Measurements from ENCODE around the gene PIEZO2. TPM values are rescaled to one million over a fixed set of nuclear protein-coding genes. Genes with fewer than 3 reads are reported as not detected.

Gene PIEZO2
- total RNA-seq, 2 experiments from 2014 or later = not detected

DNA sequence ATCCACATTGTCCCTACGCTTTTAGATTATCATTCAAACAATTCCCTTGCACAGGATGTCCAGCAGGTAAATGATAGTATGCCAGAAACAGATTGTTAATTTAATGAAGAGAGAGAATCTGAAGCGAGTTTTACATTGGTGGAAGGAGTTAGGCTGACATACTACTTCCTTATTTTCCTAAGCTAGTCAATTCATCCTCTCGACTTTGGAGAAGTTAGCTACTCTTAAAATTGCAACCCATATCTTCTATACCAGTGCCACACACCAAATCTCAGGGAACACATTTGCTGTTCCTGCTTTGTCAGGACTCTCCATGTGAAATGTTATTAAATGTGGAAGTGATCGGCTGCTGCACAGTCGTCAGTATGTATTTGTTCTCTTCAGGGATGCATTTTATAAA is 374.3 kb downstream of the PIEZO2 start:
- no peaks in the 10 kb centered on the region for H3K9me3 Mint-ChIP-seq
- CTCF ChIA-PET = no interaction called here
- POLR2A ChIA-PET = no interaction called here

DNA sequence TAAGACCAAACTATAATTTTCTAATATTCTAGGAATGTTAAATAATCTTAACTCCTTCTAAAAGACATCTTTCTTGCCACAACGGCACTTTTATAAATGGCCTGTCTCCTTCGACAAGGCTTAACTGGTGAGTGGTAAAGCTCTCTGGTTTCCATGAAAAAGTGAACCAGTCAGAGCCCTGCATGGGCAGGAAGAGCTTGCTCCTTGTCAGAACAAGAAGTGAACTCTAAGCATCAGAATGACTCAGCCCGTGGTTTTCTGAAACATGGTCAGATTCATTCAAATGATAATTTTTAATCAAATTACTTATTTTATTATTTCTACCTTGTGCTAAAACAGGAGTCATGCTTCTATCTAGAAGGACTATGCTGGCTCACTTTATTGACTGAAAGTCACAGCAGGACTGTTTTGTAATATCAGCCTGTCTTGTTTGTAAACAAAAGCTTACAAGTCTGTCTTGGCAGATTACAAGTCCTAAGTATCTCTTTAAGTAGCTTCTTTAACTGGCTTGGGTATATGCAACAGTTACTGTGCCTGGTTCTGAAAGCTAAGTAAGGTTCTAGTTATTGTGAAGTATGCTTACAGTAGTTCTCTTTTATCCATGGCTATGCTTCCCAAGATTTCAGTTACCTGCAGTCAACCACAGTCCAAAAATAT is 378.2 kb downstream of the PIEZO2 start:
- ChIA-PET CTCF (interaction anchor here (0.5 kb wide), 1 partner anchor 761 kb away, joined by 3 read pairs; no protein-coding TSS in a partner anchor), POLR2A (interaction anchor here (0.5 kb wide), 1 partner anchor 68 kb away, joined by 3 read pairs; no protein-coding TSS in a partner anchor)
- Mint-ChIP-seq H3K4me3 (no peak overlapping the region), H3K4me1 (no peaks in the 10 kb centered on the region), H3K27ac (no peak overlapping the region), H3K36me3 (ENCODE audit: low read depth) (no peaks in the 10 kb centered on the region), H3K27me3 (peaks cover 35% of the 10 kb centered on the region), H3K9me3 (no peaks in the 10 kb centered on the region)
- no peak for DNase-seq

More for the DNA sequence above, 374.3 kb downstream of the PIEZO2 start:
- H3K27me3 Mint-ChIP-seq = peaks cover 37% of the 10 kb centered on the region
- no peak overlapping the region for H3K4me3 Mint-ChIP-seq
- no peak for DNase-seq
- H3K4me1 Mint-ChIP-seq = no peaks in the 10 kb centered on the region
- H3K36me3 Mint-ChIP-seq (ENCODE audit: low read depth) = no peaks in the 10 kb centered on the region
- H3K27ac Mint-ChIP-seq = no peak overlapping the region

DNA sequence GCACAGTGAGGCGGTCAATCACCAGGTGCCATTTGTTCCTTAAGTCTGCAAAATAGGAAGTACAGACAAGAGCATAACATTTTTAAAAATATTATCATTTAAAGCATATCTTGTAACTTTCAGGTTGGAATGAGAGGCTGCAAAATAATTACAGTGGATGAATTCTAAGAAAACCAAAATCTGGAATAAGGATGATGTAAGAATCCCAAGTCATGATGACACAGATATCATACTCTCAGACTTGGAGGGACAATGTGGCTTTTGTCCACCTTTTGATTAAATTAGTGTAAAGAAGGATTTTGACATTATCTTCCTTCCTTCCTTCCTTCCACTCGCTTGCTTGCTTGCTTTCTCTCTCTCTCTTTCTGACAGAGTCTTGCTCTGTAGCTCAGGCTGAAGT is 379.1 kb downstream of the PIEZO2 start:
- no peak overlapping the region for H3K27ac Mint-ChIP-seq
- POLR2A ChIA-PET = no interaction called here
- H3K36me3 Mint-ChIP-seq (ENCODE audit: low read depth) = no peaks in the 10 kb centered on the region
- H3K27me3 Mint-ChIP-seq = peaks cover 32% of the 10 kb centered on the region
- CTCF ChIA-PET = no interaction called here
- no peak for DNase-seq
- H3K9me3 Mint-ChIP-seq = no peaks in the 10 kb centered on the region
- no peaks in the 10 kb centered on the region for H3K4me1 Mint-ChIP-seq
- no peak overlapping the region for H3K4me3 Mint-ChIP-seq

DNA sequence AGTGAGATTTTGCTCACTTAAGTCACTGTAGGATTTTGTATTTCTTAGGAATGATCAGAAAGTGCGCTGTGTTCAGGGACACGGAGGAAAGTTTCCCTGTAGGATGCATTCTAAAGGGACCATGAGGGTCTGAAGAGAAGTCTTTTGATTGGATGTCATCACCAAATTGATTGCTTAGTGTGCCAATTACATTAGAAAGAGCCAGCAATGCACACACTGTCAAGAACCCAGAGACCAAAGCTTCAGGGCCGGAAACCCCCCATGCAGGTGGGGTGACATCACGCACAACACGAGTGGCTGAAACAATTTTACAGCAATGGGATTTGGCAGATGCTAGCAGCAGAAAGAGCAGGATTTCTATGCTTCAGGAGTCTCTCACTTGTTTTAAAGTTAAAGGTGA is 381.1 kb downstream of the PIEZO2 start:
- POLR2A ChIA-PET = no interaction called here
- no peak overlapping the region for H3K4me3 Mint-ChIP-seq
- no peaks in the 10 kb centered on the region for H3K9me3 Mint-ChIP-seq
- peaks cover 18% of the 10 kb centered on the region for H3K27me3 Mint-ChIP-seq
- H3K36me3 Mint-ChIP-seq (ENCODE audit: low read depth) = no peaks in the 10 kb centered on the region
- H3K27ac Mint-ChIP-seq = no peak overlapping the region
- DNase-seq = no peak
- CTCF ChIA-PET = interaction anchor here (1.4 kb wide), 1 partner anchor 17 kb away, joined by 5 read pairs; no protein-coding TSS in a partner anchor
- H3K4me1 Mint-ChIP-seq = no peaks in the 10 kb centered on the region

DNA sequence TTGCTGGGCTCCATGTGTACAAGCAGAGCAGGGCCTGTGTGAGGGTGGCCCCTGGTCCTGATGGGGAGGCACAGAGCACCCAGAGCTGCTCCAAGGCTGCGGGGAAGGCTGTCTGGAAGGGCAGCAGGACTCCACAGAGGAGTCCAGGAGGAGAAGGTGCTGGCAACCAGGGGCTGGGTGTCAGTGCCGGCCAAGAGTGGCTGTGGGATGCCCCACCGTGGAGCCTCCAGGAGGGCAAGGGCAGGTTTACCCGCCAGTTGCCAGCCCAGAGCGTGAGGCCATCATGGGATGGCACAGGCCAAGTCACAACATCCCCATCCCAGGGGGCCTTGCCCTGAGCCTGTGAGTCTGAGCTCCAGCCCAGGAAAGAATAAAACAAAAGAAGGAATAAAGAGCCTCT is 381.7 kb downstream of the PIEZO2 start:
- no peak overlapping the region for H3K27ac Mint-ChIP-seq
- no peak for DNase-seq
- CTCF ChIA-PET = no interaction called here
- no peaks in the 10 kb centered on the region for H3K4me1 Mint-ChIP-seq
- H3K36me3 Mint-ChIP-seq (ENCODE audit: low read depth) = no peaks in the 10 kb centered on the region
- no peak overlapping the region for H3K4me3 Mint-ChIP-seq
- H3K9me3 Mint-ChIP-seq = no peaks in the 10 kb centered on the region
- POLR2A ChIA-PET = no interaction called here
- peaks cover 16% of the 10 kb centered on the region for H3K27me3 Mint-ChIP-seq

DNA sequence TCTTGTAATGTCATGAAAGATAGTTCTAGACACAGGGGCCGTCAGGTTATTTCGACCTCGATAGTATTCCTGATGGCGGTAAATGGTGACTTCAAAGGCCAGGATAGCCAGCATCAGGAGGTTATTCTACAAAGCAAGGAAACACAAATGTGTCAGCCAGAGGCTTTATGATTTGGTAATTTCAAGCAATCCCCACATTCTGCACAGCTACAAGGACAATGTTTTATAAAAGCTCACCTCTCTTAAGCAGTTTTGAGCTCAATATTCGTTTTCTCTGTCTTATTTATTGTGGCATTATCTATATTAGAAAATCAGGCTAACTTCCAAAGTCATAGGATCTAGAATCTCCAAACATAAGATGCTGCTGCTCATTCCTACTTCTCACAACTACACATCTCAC is 388.4 kb downstream of the PIEZO2 start:
- CTCF ChIA-PET = no interaction called here
- Mint-ChIP-seq H3K36me3 (ENCODE audit: low read depth) (no peaks in the 10 kb centered on the region), H3K4me1 (no peaks in the 10 kb centered on the region), H3K27ac (no peak overlapping the region), H3K27me3 (no peaks in the 10 kb centered on the region), H3K9me3 (no peaks in the 10 kb centered on the region), H3K4me3 (no peak overlapping the region)
- POLR2A ChIA-PET = no interaction called here
- DNase-seq = no peak

DNA sequence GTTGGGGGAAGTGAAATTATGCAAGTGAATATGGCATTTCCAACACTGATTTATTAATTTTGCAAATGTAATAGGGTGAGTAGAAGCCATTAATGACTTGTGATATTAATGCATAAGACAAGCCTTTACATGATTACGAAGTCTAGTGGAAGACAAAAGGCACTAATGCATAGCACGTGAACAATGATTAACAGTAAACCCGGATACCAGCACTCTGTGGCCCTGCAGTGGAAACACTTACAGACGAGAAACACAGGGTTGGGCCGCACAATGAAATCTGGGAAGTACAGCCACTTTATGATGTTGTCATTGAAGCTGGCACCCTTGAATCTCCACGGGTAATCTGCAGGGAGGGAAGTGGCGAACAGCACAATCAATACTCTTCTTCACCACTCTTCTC is 390.1 kb downstream of the PIEZO2 start:
- Mint-ChIP-seq H3K36me3 (ENCODE audit: low read depth) (no peaks in the 10 kb centered on the region), H3K27me3 (no peaks in the 10 kb centered on the region), H3K4me1 (no peaks in the 10 kb centered on the region), H3K9me3 (no peaks in the 10 kb centered on the region), H3K4me3 (no peak overlapping the region), H3K27ac (no peak overlapping the region)
- ChIA-PET POLR2A (no interaction called here), CTCF (no interaction called here)
- DNase-seq = no peak

DNA sequence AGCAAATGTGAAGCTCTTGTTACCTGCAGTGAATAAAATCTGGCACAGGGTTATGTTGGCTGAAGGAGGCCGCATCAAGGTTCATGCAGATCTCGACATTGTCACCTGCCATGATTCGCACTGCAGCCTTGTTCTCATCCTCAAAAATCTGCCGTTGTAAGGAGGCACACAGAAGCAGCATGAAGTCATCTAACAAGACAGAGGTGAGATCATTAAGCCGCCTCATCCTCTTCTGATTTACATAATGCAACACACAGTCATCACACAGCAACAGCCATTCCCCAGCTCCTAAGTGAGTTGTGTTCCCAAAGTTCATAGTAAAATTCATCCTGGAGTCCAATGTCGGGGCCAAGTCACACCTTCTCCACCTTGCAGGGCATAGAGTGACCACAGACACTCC is 391.4 kb downstream of the PIEZO2 start:
- no peak for DNase-seq
- no peaks in the 10 kb centered on the region for H3K36me3 Mint-ChIP-seq (ENCODE audit: low read depth)
- ChIA-PET CTCF (interaction anchor here (1.5 kb wide), 1 partner anchor 93 kb away, joined by 5 read pairs; no protein-coding TSS in a partner anchor), POLR2A (no interaction called here)
- H3K4me1 Mint-ChIP-seq = no peaks in the 10 kb centered on the region
- no peaks in the 10 kb centered on the region for H3K9me3 Mint-ChIP-seq
- no peak overlapping the region for H3K4me3 Mint-ChIP-seq
- no peaks in the 10 kb centered on the region for H3K27me3 Mint-ChIP-seq
- no peak overlapping the region for H3K27ac Mint-ChIP-seq

DNA sequence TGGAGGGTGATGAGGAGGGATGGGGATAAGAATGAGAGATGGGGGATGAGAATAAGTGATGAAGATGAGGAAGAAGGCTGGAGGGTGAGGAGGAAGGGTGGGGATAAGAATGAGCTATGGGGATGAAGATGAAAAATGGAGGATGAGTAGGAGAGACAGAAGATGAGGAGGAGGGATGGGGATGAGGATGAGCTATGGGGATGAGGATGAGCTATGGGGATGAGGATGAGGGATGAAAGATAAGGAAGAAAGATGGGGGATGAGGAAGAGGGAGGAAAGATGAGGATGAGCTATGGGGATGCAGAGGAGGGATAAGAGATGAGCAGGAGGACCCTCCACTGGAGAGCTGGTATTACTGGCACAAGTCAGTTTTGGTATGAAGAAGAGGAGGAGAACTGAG is 392.0 kb downstream of the PIEZO2 start:
- no peak overlapping the region for H3K27ac Mint-ChIP-seq
- no peaks in the 10 kb centered on the region for H3K36me3 Mint-ChIP-seq (ENCODE audit: low read depth)
- no peaks in the 10 kb centered on the region for H3K4me1 Mint-ChIP-seq
- H3K4me3 Mint-ChIP-seq = no peak overlapping the region
- no peaks in the 10 kb centered on the region for H3K27me3 Mint-ChIP-seq
- no peak for DNase-seq
- POLR2A ChIA-PET = no interaction called here
- H3K9me3 Mint-ChIP-seq = no peaks in the 10 kb centered on the region
- CTCF ChIA-PET = interaction anchor here (1.5 kb wide), 2 partner anchors 11 to 94 kb away, joined by 3 to 5 read pairs; no protein-coding TSS in a partner anchor

DNA sequence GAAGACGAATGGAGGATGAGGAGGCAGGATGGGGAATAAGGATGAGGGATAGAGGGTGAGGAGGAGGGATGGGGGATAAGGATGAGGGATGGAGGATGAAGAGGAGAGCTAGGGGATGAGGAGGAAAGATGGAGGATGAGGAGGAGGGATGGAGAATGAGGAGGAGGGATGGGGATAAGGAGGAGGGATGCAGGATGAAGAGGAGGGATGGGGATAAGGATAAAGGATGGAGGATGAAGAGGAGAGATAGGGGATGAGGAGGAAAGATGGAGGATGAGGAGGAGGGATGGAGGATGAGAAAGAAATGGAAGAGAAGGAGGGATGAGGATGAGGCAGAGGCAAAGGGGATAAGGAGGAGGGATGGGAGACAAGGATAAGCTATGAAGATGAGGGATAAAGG is 393.5 kb downstream of the PIEZO2 start:
- no peaks in the 10 kb centered on the region for H3K4me1 Mint-ChIP-seq
- no peaks in the 10 kb centered on the region for H3K9me3 Mint-ChIP-seq
- H3K36me3 Mint-ChIP-seq (ENCODE audit: low read depth) = no peaks in the 10 kb centered on the region
- ChIA-PET POLR2A (no interaction called here), CTCF (interaction anchor here (1.5 kb wide), 1 partner anchor 10 kb away, joined by 3 read pairs; no protein-coding TSS in a partner anchor)
- H3K27ac Mint-ChIP-seq = no peak overlapping the region
- H3K4me3 Mint-ChIP-seq = no peak overlapping the region
- no peak for DNase-seq
- peaks cover 6% of the 10 kb centered on the region for H3K27me3 Mint-ChIP-seq

DNA sequence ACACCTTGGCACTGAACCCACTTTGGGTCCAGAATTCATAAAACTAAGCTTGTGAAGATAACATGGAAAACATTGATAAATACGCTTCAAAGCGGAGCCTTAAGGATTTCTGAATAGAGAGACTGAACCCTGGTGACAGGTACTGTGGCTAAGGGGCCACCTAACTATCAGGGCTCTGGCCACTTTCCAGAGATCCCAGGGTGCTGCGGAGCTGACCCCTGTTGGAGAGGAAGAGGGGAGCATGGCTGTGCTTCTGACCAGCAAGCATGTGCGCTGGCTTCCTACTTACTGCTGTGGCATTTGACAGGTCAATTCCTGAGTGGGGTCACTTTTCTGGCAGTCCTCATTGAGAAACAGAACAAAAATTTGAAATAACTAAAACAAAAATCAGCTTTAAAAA is 395.2 kb downstream of the PIEZO2 start:
- DNase-seq = no peak
- H3K27ac Mint-ChIP-seq = no peak overlapping the region
- ChIA-PET POLR2A (no interaction called here), CTCF (no interaction called here)
- no peaks in the 10 kb centered on the region for H3K9me3 Mint-ChIP-seq
- H3K4me3 Mint-ChIP-seq = no peak overlapping the region
- peaks cover 6% of the 10 kb centered on the region for H3K27me3 Mint-ChIP-seq
- no peaks in the 10 kb centered on the region for H3K4me1 Mint-ChIP-seq
- no peaks in the 10 kb centered on the region for H3K36me3 Mint-ChIP-seq (ENCODE audit: low read depth)

DNA sequence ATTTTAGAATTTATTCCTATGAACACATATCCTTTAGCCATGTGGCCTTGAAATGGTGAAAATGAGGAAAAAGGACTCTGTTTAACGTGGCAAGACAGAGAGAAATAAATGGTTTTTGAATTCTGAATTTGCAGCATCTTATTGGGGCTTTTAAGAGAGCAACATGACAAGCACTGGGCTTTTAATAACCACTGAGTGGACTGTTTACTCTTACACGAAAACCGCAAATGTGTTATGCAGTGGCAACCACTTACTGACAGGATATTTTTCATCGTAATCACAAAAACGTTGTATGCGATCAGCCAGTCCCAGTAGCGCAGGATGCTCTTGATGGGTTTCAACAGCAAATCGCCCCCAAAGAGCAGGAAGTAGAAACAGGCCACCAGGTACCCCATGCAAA is 397.0 kb downstream of the PIEZO2 start:
- Mint-ChIP-seq H3K27me3 (peaks cover 6% of the 10 kb centered on the region), H3K9me3 (no peaks in the 10 kb centered on the region), H3K27ac (no peak overlapping the region), H3K4me1 (no peaks in the 10 kb centered on the region), H3K4me3 (no peak overlapping the region), H3K36me3 (ENCODE audit: low read depth) (no peaks in the 10 kb centered on the region)
- ChIA-PET POLR2A (no interaction called here), CTCF (no interaction called here)
- no peak for DNase-seq

DNA sequence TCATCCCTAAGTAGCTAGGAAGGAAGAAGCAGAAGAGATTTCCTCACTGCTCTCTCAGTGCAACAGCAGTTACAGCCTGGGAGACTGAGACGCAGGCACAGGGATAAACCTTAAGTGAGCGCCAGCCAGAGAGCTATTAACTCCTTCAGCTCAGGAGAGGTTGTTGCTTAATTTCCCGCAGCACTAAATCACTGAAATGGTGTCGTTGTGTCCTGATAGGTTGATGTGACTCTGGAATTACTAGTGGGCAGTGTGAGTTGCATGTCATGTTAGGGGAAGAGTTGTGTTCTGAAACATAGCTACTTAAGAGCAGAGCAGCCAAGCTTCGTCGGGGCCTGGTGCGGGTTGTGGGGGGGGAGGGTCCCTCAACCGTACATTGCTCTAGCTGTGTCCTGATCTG is 397.7 kb downstream of the PIEZO2 start:
- Mint-ChIP-seq H3K4me3 (no peak overlapping the region), H3K27ac (no peak overlapping the region), H3K9me3 (no peaks in the 10 kb centered on the region), H3K36me3 (ENCODE audit: low read depth) (no peaks in the 10 kb centered on the region), H3K4me1 (no peaks in the 10 kb centered on the region), H3K27me3 (peaks cover 6% of the 10 kb centered on the region)
- ChIA-PET POLR2A (no interaction called here), CTCF (interaction anchor here (0.5 kb wide), 1 partner anchor 862 kb away, joined by 3 read pairs; no protein-coding TSS in a partner anchor)
- no peak for DNase-seq
